ENCODE results near the gene RAB18.

The RAB18 gene

DNA sequence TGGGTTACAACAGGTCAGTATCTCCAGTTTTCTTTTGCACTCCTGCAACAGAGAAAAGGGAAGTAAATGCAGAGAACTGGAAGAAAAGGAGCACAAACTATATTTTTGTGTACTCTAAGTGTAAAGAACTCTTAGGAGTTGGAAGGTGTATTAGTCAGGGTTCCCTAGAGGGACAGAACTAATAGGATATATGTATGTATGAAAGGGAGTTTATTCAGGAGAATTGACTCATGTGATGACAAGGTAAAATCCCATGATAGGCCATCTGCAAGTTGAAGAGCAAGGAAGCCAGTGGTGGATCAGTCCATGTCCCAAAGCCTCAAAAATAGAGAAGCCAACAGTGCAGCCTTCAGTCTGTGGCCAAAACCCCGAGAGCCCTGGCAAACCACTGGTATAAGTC, 22.6 kb upstream of the RAB18 start:
- POLR2A ChIA-PET, result no interaction called here

DNA sequence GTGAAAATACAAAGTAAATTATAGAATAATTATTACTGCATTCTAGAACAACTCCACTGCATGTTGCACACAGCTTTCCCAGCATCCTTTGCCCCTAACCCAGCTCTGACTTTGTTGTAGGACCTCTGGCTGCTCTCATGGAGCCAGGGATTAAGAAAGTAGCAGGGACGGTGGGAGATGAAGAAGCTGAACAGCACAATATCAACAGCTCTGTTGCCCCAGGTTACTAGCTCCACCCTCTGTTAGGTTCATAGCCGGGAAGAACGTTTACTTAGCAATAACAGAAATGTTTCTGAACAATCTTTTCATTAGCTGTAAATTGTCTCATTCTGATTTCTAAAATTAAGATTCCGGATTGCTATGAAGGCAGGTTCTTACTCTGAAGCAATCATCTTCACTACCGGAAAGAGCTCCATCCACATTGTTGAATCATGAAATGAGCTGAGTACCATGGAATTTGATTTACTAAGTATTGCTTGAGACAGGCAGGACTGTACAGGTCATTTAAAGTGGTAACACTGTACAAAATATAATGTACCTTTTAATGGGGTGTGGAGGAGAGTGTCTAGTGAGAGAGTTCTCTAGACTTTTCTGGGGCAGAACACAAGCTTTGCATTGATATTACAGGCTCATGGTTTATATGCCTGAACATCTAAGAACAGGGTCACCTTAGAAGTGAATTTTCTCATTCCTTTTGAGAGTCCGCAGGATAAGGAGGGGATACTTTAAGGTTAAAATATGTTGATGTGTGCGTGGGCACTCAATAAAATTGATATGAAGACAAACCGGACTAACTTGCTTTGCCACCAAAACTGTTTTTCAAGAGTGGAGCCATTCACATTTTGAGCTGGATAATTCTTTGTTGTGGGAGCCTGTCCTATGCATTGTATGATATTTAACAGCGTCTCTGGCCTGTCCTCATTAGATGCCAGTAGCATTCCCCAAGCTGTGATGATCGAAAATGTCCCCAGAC, 20.8 kb upstream of the RAB18 start:
- DNase-seq (ENCODE audit: extremely low spot score), result peak; percentile 7
- POLR2A ChIA-PET, result interaction anchor here (1.8 kb wide), 1 partner anchor 21 kb away, joined by 6 read pairs; the partner anchor contains the start of gene RAB18
- CTCF ChIA-PET, result interaction anchor here (1.3 kb wide), 1 partner anchor 36 kb away, joined by 6 read pairs; no protein-coding TSS in a partner anchor

More for the DNA sequence above, 22.6 kb upstream of the RAB18 start:
- DNase-seq (ENCODE audit: extremely low spot score), result no peak
- TF ChIP-seq ZNF384 (IDR thresholded peaks at IDR 0.05) (no peak), FOXM1 (IDR thresholded peaks at IDR 0.05; ENCODE audit: borderline replicate concordance) (no peak), TARDBP (IDR thresholded peaks at IDR 0.05) (no peak), NFRKB (IDR thresholded peaks at IDR 0.05) (no peak), HDGF (IDR thresholded peaks at IDR 0.05; ENCODE audit: borderline replicate concordance) (no peak), BHLHE40 (IDR thresholded peaks at IDR 0.05; ENCODE audit: borderline replicate concordance) (no peak), L3MBTL2 (conservative IDR thresholded peaks at IDR 0.05) (no peak), CTBP1 (IDR thresholded peaks at IDR 0.05; ENCODE audit: borderline replicate concordance) (no peak), FOXA1 (IDR thresholded peaks at IDR 0.05) (no peak), ELF4 (IDR thresholded peaks at IDR 0.05) (no peak), ARNT (IDR thresholded peaks at IDR 0.05) (no peak), SUZ12 (IDR thresholded peaks at IDR 0.05) (no peak), SP1 (IDR thresholded peaks at IDR 0.05) (no peak), FOXK2 (IDR thresholded peaks at IDR 0.05) (no peak), LEF1 (IDR thresholded peaks at IDR 0.05; ENCODE audit: borderline replicate concordance) (no peak)
- TF ChIP-seq, protein P1, sequence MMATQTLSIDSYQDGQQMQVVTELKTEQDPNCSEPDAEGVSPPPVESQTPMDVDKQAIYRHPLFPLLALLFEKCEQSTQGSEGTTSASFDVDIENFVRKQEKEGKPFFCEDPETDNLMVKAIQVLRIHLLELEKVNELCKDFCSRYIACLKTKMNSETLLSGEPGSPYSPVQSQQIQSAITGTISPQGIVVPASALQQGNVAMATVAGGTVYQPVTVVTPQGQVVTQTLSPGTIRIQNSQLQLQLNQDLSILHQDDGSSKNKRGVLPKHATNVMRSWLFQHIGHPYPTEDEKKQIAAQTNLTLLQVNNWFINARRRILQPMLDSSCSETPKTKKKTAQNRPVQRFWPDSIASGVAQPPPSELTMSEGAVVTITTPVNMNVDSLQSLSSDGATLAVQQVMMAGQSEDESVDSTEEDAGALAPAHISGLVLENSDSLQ (IDR thresholded peaks at IDR 0.05), result no peak
- CTCF ChIA-PET, result no interaction called here

DNA sequence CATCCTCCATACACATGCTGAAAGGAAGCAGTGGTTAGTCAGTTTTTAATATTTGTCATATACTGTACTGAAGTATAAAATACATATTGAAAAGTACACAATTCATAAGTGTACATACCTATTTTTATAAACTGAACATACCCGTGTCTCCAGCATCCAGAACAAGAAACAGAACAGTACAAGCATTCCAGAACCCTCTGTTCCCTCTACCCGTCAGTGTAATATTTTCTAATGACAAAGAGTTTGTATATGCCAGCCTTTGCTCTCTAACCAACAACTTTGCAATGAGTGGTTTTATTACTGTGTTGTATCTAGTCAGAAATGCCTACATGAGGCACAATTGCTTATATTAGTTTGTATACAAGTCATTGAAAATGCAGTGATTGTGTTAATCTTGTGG, 18.7 kb upstream of the RAB18 start:
- CTCF ChIA-PET, result no interaction called here
- TF ChIP-seq SP1 (IDR thresholded peaks at IDR 0.05), result no peak
- TF ChIP-seq BHLHE40 (IDR thresholded peaks at IDR 0.05; ENCODE audit: borderline replicate concordance), result no peak
- no peak for TF ChIP-seq NFRKB (IDR thresholded peaks at IDR 0.05)
- TF ChIP-seq ZNF384 (IDR thresholded peaks at IDR 0.05), result no peak
- TF ChIP-seq TARDBP (IDR thresholded peaks at IDR 0.05), result no peak
- TF ChIP-seq L3MBTL2 (conservative IDR thresholded peaks at IDR 0.05), result no peak
- TF ChIP-seq SUZ12 (IDR thresholded peaks at IDR 0.05), result no peak
- TF ChIP-seq, protein P1 (IDR thresholded peaks at IDR 0.05), result no peak
- POLR2A ChIA-PET, result no interaction called here
- no peak for DNase-seq (ENCODE audit: extremely low spot score)

More for the DNA sequence above, 20.8 kb upstream of the RAB18 start:
- TF ChIP-seq CTBP1 (IDR thresholded peaks at IDR 0.05; ENCODE audit: borderline replicate concordance) (no peak), SP1 (IDR thresholded peaks at IDR 0.05) (no peak), BHLHE40 (IDR thresholded peaks at IDR 0.05; ENCODE audit: borderline replicate concordance) (no peak), L3MBTL2 (conservative IDR thresholded peaks at IDR 0.05) (no peak), ELF4 (IDR thresholded peaks at IDR 0.05) (no peak), NFRKB (IDR thresholded peaks at IDR 0.05) (no peak), FOXK2 (IDR thresholded peaks at IDR 0.05) (no peak), ARNT (IDR thresholded peaks at IDR 0.05) (no peak), LEF1 (IDR thresholded peaks at IDR 0.05; ENCODE audit: borderline replicate concordance) (no peak), TARDBP (IDR thresholded peaks at IDR 0.05) (no peak), HDGF (IDR thresholded peaks at IDR 0.05; ENCODE audit: borderline replicate concordance) (no peak), FOXM1 (IDR thresholded peaks at IDR 0.05; ENCODE audit: borderline replicate concordance) (no peak)
- TF ChIP-seq, protein P1 (IDR thresholded peaks at IDR 0.05), result no peak

DNA sequence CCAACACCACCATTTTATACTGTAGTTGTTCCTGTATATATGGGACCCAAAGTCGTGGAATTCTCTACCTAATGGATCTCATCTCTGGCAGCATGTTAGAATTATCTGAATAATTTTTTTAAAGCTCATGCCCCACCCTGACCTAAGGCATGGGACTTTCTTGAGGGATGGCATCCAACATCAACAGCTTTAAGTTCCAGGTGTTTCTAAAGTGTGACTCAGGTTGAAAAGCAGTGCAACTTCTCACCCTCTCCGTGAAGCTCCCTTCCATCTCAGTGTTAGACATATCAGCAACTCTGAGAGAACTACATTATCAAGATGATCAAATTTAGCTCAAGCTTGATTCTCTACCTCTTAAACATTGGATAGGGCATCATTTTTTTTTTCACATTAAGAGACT, 18.1 kb upstream of the RAB18 start:
- ChIA-PET POLR2A (no interaction called here), CTCF (no interaction called here)
- TF ChIP-seq ARNT (IDR thresholded peaks at IDR 0.05) (no peak), FOXA1 (IDR thresholded peaks at IDR 0.05) (no peak), SP1 (IDR thresholded peaks at IDR 0.05) (no peak), BHLHE40 (IDR thresholded peaks at IDR 0.05; ENCODE audit: borderline replicate concordance) (no peak), TARDBP (IDR thresholded peaks at IDR 0.05) (no peak), L3MBTL2 (conservative IDR thresholded peaks at IDR 0.05) (no peak), SUZ12 (IDR thresholded peaks at IDR 0.05) (no peak), HDGF (IDR thresholded peaks at IDR 0.05; ENCODE audit: borderline replicate concordance) (no peak), CTBP1 (IDR thresholded peaks at IDR 0.05; ENCODE audit: borderline replicate concordance) (no peak), FOXK2 (IDR thresholded peaks at IDR 0.05) (no peak), LEF1 (IDR thresholded peaks at IDR 0.05; ENCODE audit: borderline replicate concordance) (no peak), NFRKB (IDR thresholded peaks at IDR 0.05) (no peak)
- TF ChIP-seq, protein P1 (IDR thresholded peaks at IDR 0.05), result no peak
- DNase-seq (ENCODE audit: extremely low spot score), result no peak

DNA sequence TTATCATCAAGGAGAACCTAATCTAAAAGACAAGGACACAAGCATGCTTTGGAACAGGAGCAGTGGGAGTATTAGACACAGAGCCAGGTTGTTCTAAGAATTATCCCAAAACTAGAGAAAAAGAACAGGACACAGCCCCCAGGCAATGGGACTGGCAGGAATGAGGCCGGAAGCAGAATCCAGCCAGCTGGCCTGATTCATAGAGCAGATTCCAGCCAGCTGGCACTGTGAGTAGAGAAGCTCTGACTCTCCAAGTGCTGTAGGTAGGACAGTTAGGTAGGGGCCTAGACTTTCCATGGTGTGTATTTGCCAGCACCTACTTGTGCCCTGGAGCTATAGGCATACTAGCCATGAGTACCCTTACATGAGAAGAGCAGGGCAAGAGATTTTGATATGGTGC, 13.3 kb upstream of the RAB18 start:
- ChIA-PET POLR2A (interaction anchor here (0.9 kb wide), 1 partner anchor 13 kb away, joined by 3 read pairs; the partner anchor contains the start of gene RAB18), CTCF (no interaction called here)
- no peak for DNase-seq (ENCODE audit: extremely low spot score)
- TF ChIP-seq SUZ12 (IDR thresholded peaks at IDR 0.05) (no peak), CTBP1 (IDR thresholded peaks at IDR 0.05; ENCODE audit: borderline replicate concordance) (no peak), HDGF (IDR thresholded peaks at IDR 0.05; ENCODE audit: borderline replicate concordance) (no peak), FOXA1 (IDR thresholded peaks at IDR 0.05) (no peak), LEF1 (IDR thresholded peaks at IDR 0.05; ENCODE audit: borderline replicate concordance) (no peak), TARDBP (IDR thresholded peaks at IDR 0.05) (no peak), FOXM1 (IDR thresholded peaks at IDR 0.05; ENCODE audit: borderline replicate concordance) (no peak), BHLHE40 (IDR thresholded peaks at IDR 0.05; ENCODE audit: borderline replicate concordance) (no peak), L3MBTL2 (conservative IDR thresholded peaks at IDR 0.05) (no peak), ELF4 (IDR thresholded peaks at IDR 0.05) (no peak), FOXK2 (IDR thresholded peaks at IDR 0.05) (no peak), SP1 (IDR thresholded peaks at IDR 0.05) (no peak), ZNF384 (IDR thresholded peaks at IDR 0.05) (no peak), NFRKB (IDR thresholded peaks at IDR 0.05) (no peak), ARNT (IDR thresholded peaks at IDR 0.05) (no peak)
- TF ChIP-seq, protein P1 (IDR thresholded peaks at IDR 0.05), result no peak

Data from HEK293T (cell line).